Activated CD4-positive, alpha-beta T cell treated with anti-CD3 and anti-CD28 coated beads, Interleukin-2, amount 10 ng/mL, durations not matched to agents 7 days and 5 days (primary cell): ENCODE results near the gene HTRA2. TPM values are rescaled to one million over a fixed set of nuclear protein-coding genes. Genes with fewer than 3 reads are reported as not detected.
"Not testable (repeated sequence)": the region's sequence is repeated elsewhere in the genome, so short reads cannot be mapped to it uniquely, and the experiment has no call there.

ENCODE experiments used
- CTCF ChIA-PET: fragments of 350-600 bp; sonication (Branson Sonifier 250); formaldehyde crosslinking; loops from one replicate; lab custom pipeline; 2021; ENCODE audit warnings: antibody characterized with exemption; lab: Charles Lee
- POLR2A ChIA-PET: fragments of 350-600 bp; sonication (Branson Sonifier 250); formaldehyde crosslinking; loops from one replicate; lab custom pipeline; 2021; ENCODE audit warnings: antibody characterized with exemption; lab: Charles Lee
- DNase-seq: peaks from one replicate; pipeline ENCODE4 v3.0.0-alpha.2; 2020
- H3K27ac Mint-ChIP-seq: one replicate; pipeline ENCODE4 v1.8.0; 2021; ENCODE audit warnings: mild to moderate bottlenecking, moderate library complexity, mixed read lengths
- H3K27me3 Mint-ChIP-seq: one replicate; pipeline ENCODE4 v1.8.0; 2021; ENCODE audit warnings: mixed read lengths
- H3K36me3 Mint-ChIP-seq: one replicate; pipeline ENCODE4 v1.8.0; 2021; ENCODE audit warnings: low read depth, mixed read lengths
- H3K4me1 Mint-ChIP-seq: one replicate; pipeline ENCODE4 v1.8.0; 2021; ENCODE audit warnings: mixed read lengths
- H3K4me3 Mint-ChIP-seq: one replicate; pipeline ENCODE4 v1.8.0; 2021; ENCODE audit warnings: mild to moderate bottlenecking, moderate library complexity, mixed read lengths
- H3K9me3 Mint-ChIP-seq: one replicate; pipeline ENCODE4 v1.8.0; 2021; ENCODE audit warnings: mixed read lengths
- total RNA-seq, 2 experiments: library from RNA; stranded (reverse); gene quantifications; one replicate each; pipeline ENCODE4 v1.2.3, GENCODE V29; 2021

Gene HTRA2
- total RNA-seq, 2 experiments from 2014 or later, result 41.6 to 45.8 TPM

GRCh38 chr2:74553892-74554819, 24.4 kb downstream of the HTRA2 start, which contains the start of the genes DOK1 and LOXL3:
Gene DOK1, plus strand, starts transcription at chr2:74554720. Its CDS starts 35 bp downstream, at chr2:74554755.
Gene LOXL3, minus strand, starts transcription at chr2:74553942. Its CDS starts 1,308 bp downstream, at chr2:74552634.
- peaks cover 13% of the 10 kb centered on the region for H3K36me3 Mint-ChIP-seq
- peaks cover 27% of the 10 kb centered on the region for H3K4me1 Mint-ChIP-seq
- peak; percentile 86 for DNase-seq
- POLR2A ChIA-PET, result interaction anchor here (0.6 kb wide), 1 partner anchor 35 kb away, joined by 3 read pairs; no protein-coding TSS in a partner anchor
- H3K4me3 Mint-ChIP-seq, result peak within 1 kb of the TSS; percentile 95
- no peaks in the 10 kb centered on the region for H3K9me3 Mint-ChIP-seq
- peaks cover 26% of the 10 kb centered on the region for H3K27me3 Mint-ChIP-seq
- CTCF ChIA-PET, result interaction anchor here (1.1 to 6.5 kb wide), 2 partner anchors 21 to 32 kb away, joined by 3 to 36 read pairs; no protein-coding TSS in a partner anchor
- peak within 1 kb of the TSS; percentile 94 for H3K27ac Mint-ChIP-seq

- ChIA-PET POLR2A (interaction anchor here (0.6 kb wide), 1 partner anchor 12 kb away, joined by 3 read pairs; no protein-coding TSS in a partner anchor), CTCF (interaction anchor here (0.6 to 6.5 kb wide), 7 partner anchors 9 to 249 kb away, joined by 3 to 36 read pairs (median 3); partner anchors contain the start of genes AUP1 and HTRA2)
Observed at GRCh38 chr2:74554820-74555531, 25.2 kb downstream of the HTRA2 start.

GRCh38 chr2:74555610-74556103, 25.9 kb downstream of the HTRA2 start:
- DNase-seq, result no peak
- CTCF ChIA-PET, result interaction anchor here (0.6 to 6.5 kb wide), 9 partner anchors 10 to 249 kb away, joined by 3 to 36 read pairs (median 3); partner anchors contain the start of genes AUP1 and HTRA2
- Mint-ChIP-seq H3K4me3 (peak overlapping the region; percentile 95), H3K36me3 (peaks cover 13% of the 10 kb centered on the region), H3K27me3 (peaks cover 14% of the 10 kb centered on the region), H3K4me1 (peaks cover 26% of the 10 kb centered on the region), H3K9me3 (no peaks in the 10 kb centered on the region), H3K27ac (peak overlapping the region; percentile 94)
- POLR2A ChIA-PET, result interaction anchor here (0.6 kb wide), 1 partner anchor 11 kb away, joined by 3 read pairs; no protein-coding TSS in a partner anchor

More at GRCh38 chr2:74554820-74555531, 25.2 kb downstream of the HTRA2 start:
- DNase-seq, result peak; percentile 37
- Mint-ChIP-seq H3K36me3 (peaks cover 13% of the 10 kb centered on the region), H3K27ac (peak overlapping the region; percentile 94), H3K4me3 (peak overlapping the region; percentile 95), H3K27me3 (peaks cover 19% of the 10 kb centered on the region), H3K4me1 (peaks cover 25% of the 10 kb centered on the region), H3K9me3 (no peaks in the 10 kb centered on the region)

GRCh38 chr2:74556159-74556558, 26.4 kb downstream of the HTRA2 start:
- POLR2A ChIA-PET, result no interaction called here
- no peak for DNase-seq
- H3K4me1 Mint-ChIP-seq, result peaks cover 26% of the 10 kb centered on the region
- peak overlapping the region; percentile 31 for H3K4me3 Mint-ChIP-seq
- H3K27me3 Mint-ChIP-seq, result peaks cover 14% of the 10 kb centered on the region
- H3K27ac Mint-ChIP-seq, result peak overlapping the region; percentile 56
- H3K36me3 Mint-ChIP-seq, result peaks cover 13% of the 10 kb centered on the region
- H3K9me3 Mint-ChIP-seq, result no peaks in the 10 kb centered on the region
- CTCF ChIA-PET, result interaction anchor here (0.9 to 6.5 kb wide), 5 partner anchors 10 to 68 kb away, joined by 3 to 36 read pairs (median 3); no protein-coding TSS in a partner anchor

- H3K36me3 Mint-ChIP-seq, result peaks cover 13% of the 10 kb centered on the region
- H3K9me3 Mint-ChIP-seq, result no peaks in the 10 kb centered on the region
- H3K27me3 Mint-ChIP-seq, result peaks cover 14% of the 10 kb centered on the region
- peak overlapping the region; percentile 60 for H3K27ac Mint-ChIP-seq
- peaks cover 26% of the 10 kb centered on the region for H3K4me1 Mint-ChIP-seq
- ChIA-PET POLR2A (no interaction called here), CTCF (interaction anchor here (0.8 to 6.5 kb wide), 4 partner anchors 10 to 126 kb away, joined by 3 to 36 read pairs (median 3); no protein-coding TSS in a partner anchor)
- DNase-seq, result no peak
- H3K4me3 Mint-ChIP-seq, result peak overlapping the region; percentile 18
Observed at GRCh38 chr2:74556831-74557370, 27.2 kb downstream of the HTRA2 start.

GRCh38 chr2:74558284-74559230, 28.8 kb downstream of the HTRA2 start:
- Mint-ChIP-seq H3K36me3 (peaks cover 13% of the 10 kb centered on the region), H3K4me3 (no peak overlapping the region), H3K9me3 (no peaks in the 10 kb centered on the region), H3K4me1 (peaks cover 19% of the 10 kb centered on the region), H3K27ac (no peak overlapping the region), H3K27me3 (peaks cover 14% of the 10 kb centered on the region)
- CTCF ChIA-PET, result interaction anchor here (0.7 to 6.5 kb wide), 8 partner anchors 9 to 75 kb away, joined by 3 to 36 read pairs (median 4); partner anchors contain the start of genes CCDC142 and TTC31
- DNase-seq, result no peak
- POLR2A ChIA-PET, result no interaction called here

GRCh38 chr2:74559912-74560311, 30.2 kb downstream of the HTRA2 start:
- peaks cover 17% of the 10 kb centered on the region for H3K4me1 Mint-ChIP-seq
- CTCF ChIA-PET, result interaction anchor here (0.6 to 6.5 kb wide), 4 partner anchors 16 to 156 kb away, joined by 3 to 36 read pairs (median 8); no protein-coding TSS in a partner anchor
- H3K9me3 Mint-ChIP-seq, result no peaks in the 10 kb centered on the region
- peaks cover 16% of the 10 kb centered on the region for H3K27me3 Mint-ChIP-seq
- DNase-seq, result no peak
- POLR2A ChIA-PET, result no interaction called here
- H3K36me3 Mint-ChIP-seq, result peaks cover 13% of the 10 kb centered on the region
- no peak overlapping the region for H3K4me3 Mint-ChIP-seq
- H3K27ac Mint-ChIP-seq, result no peak overlapping the region

GRCh38 chr2:74560591-74560990, 30.9 kb downstream of the HTRA2 start:
- ChIA-PET CTCF (interaction anchor here (0.6 to 6.5 kb wide), 3 partner anchors 15 to 155 kb away, joined by 3 to 36 read pairs (median 4); no protein-coding TSS in a partner anchor), POLR2A (no interaction called here)
- Mint-ChIP-seq H3K4me1 (peaks cover 13% of the 10 kb centered on the region), H3K27ac (no peak overlapping the region), H3K36me3 (peaks cover 13% of the 10 kb centered on the region), H3K9me3 (no peaks in the 10 kb centered on the region), H3K27me3 (peaks cover 16% of the 10 kb centered on the region), H3K4me3 (no peak overlapping the region)
- no peak for DNase-seq

GRCh38 chr2:74561022-74561421, 31.3 kb downstream of the HTRA2 start:
- POLR2A ChIA-PET, H3K9me3 Mint-ChIP-seq, H3K27ac Mint-ChIP-seq, DNase-seq, H3K4me3 Mint-ChIP-seq: not testable (repeated sequence)
- Mint-ChIP-seq H3K4me1 (peaks cover 10% of the 10 kb centered on the region), H3K36me3 (peaks cover 13% of the 10 kb centered on the region), H3K27me3 (peaks cover 18% of the 10 kb centered on the region)
- CTCF ChIA-PET, result interaction anchor here (1.4 to 6.5 kb wide), 2 partner anchors 15 to 22 kb away, joined by 4 to 36 read pairs; no protein-coding TSS in a partner anchor

- no peaks in the 10 kb centered on the region for H3K9me3 Mint-ChIP-seq
- no peak overlapping the region for H3K4me3 Mint-ChIP-seq
- ChIA-PET CTCF (interaction anchor here (0.6 kb wide), 1 partner anchor 33 kb away, joined by 3 read pairs; the partner anchor contains the start of genes AUP1 and HTRA2), POLR2A (no interaction called here)
- H3K27me3 Mint-ChIP-seq, result peaks cover 18% of the 10 kb centered on the region
- DNase-seq, result no peak
- peaks cover 11% of the 10 kb centered on the region for H3K4me1 Mint-ChIP-seq
- no peak overlapping the region for H3K27ac Mint-ChIP-seq
- peaks cover 3% of the 10 kb centered on the region for H3K36me3 Mint-ChIP-seq
Observed at GRCh38 chr2:74562126-74562775, 32.5 kb downstream of the HTRA2 start.
